GM21717 (cell line): ENCODE measurements around the gene SH3D21.

Experiments used
- ATAC-seq: cut with Tn5 transposase; IDR thresholded peaks from one replicate; pipeline ENCODE4 v1.9.1; 2021; ENCODE audit warnings: mild to moderate bottlenecking, moderate library complexity; ENCODE audit not compliant: unreplicated experiment

SH3D21 gene

GRCh38 chr1:36306210-36306901, at the start of gene SH3D21:
SH3D21 (plus strand) TSS chr1:36306368; CDS start chr1:36306421, 53 bp downstream.
- ATAC-seq, result peak; percentile 27

GRCh38 chr1:36256558-36257374, 49.4 kb upstream of the SH3D21 start:
- no peak for ATAC-seq

GRCh38 chr1:36257375-36257767, 48.8 kb upstream of the SH3D21 start:
- ATAC-seq, result no peak

- no peak for ATAC-seq
Observed at GRCh38 chr1:36258960-36259344, 47.2 kb upstream of the SH3D21 start.

- ATAC-seq, result no peak
Observed at GRCh38 chr1:36268981-36269380, 37.2 kb upstream of the SH3D21 start.

GRCh38 chr1:36269408-36269838, 36.7 kb upstream of the SH3D21 start:
- ATAC-seq, result no peak

- ATAC-seq, result no peak
Observed at GRCh38 chr1:36273024-36273423, 33.1 kb upstream of the SH3D21 start.

GRCh38 chr1:36274201-36274600, 32.0 kb upstream of the SH3D21 start:
- ATAC-seq, result no peak

- ATAC-seq, result no peak
Observed at GRCh38 chr1:36276688-36277087, 29.5 kb upstream of the SH3D21 start.

GRCh38 chr1:36279110-36279788, 26.9 kb upstream of the SH3D21 start:
- ATAC-seq, result no peak

- no peak for ATAC-seq
Observed at GRCh38 chr1:36279789-36280296, 26.3 kb upstream of the SH3D21 start.

GRCh38 chr1:36284061-36284460, 22.1 kb upstream of the SH3D21 start:
- no peak for ATAC-seq

GRCh38 chr1:36284517-36284916, 21.7 kb upstream of the SH3D21 start:
- ATAC-seq, result no peak

- ATAC-seq, result no peak
Observed at GRCh38 chr1:36285443-36286101, 20.6 kb upstream of the SH3D21 start.

- ATAC-seq, result no peak
Observed at GRCh38 chr1:36286802-36287201, 19.4 kb upstream of the SH3D21 start.

GRCh38 chr1:36287595-36287994, 18.6 kb upstream of the SH3D21 start:
- no peak for ATAC-seq

GRCh38 chr1:36295390-36295789, 10.8 kb upstream of the SH3D21 start:
- ATAC-seq, result no peak

- ATAC-seq, result no peak
Observed at GRCh38 chr1:36297062-36297461, 9.1 kb upstream of the SH3D21 start.

- ATAC-seq, result no peak
Observed at GRCh38 chr1:36298640-36299039, 7.5 kb upstream of the SH3D21 start.

GRCh38 chr1:36300526-36300925, 5.6 kb upstream of the SH3D21 start:
- no peak for ATAC-seq

GRCh38 chr1:36301220-36301619, 4.9 kb upstream of the SH3D21 start:
- no peak for ATAC-seq
